GM12801 (cell line): ENCODE results near the gene SDSL.

ENCODE experiments used
- TF ChIP-seq, protein P1 (sequence below): IDR thresholded peaks from one replicate; pipeline ENCODE4 v1.5.1; 2011; ENCODE audit warnings: control low read depth; ENCODE audit not compliant: insufficient read length; ENCODE audit errors: extremely low read depth

Gene SDSL

DNA sequence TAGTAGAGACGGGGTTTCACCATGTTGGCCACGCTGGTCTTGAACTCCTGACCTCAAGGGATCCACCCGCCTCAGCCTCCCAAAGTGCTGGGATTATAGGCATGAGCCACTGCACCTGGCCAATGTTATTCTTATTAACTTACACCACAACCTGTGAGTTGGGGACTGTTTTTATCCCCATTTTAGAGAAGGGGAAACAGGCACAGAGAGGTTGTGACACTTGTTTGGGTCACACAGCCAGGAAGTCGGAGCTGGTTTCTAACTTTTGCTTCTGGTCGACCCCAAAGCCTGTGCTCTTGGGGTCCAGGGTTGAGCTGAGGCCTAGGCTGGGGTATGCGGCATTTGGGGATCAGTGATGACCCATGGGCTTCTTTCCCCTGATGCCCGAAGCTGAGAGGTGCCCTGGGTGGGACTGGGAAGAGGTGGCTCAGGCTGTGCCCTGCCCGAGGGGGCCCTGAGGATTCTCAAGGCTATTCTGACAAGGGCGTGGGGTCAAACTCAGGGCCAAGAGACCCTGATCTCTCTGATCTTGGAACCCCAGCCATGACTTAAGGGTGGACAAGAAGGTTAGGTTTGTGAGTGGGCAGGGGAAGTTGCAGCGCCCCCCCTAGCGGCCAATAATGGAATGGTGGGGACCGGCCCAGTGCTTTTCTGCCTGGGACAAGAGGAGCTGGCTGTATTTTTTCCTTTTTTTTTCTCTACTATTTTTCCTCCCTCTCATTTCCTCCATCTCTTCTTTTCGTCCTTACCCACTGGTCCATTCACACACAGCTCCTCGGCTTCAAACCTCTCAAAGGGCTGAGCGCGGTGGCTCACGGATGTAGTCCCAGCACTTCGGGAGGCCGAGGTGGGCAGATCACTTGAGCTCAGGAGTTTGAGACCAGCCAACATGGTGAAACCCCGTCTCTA lies 3.0 kb downstream of the SDSL start:
- TF ChIP-seq, protein P1, sequence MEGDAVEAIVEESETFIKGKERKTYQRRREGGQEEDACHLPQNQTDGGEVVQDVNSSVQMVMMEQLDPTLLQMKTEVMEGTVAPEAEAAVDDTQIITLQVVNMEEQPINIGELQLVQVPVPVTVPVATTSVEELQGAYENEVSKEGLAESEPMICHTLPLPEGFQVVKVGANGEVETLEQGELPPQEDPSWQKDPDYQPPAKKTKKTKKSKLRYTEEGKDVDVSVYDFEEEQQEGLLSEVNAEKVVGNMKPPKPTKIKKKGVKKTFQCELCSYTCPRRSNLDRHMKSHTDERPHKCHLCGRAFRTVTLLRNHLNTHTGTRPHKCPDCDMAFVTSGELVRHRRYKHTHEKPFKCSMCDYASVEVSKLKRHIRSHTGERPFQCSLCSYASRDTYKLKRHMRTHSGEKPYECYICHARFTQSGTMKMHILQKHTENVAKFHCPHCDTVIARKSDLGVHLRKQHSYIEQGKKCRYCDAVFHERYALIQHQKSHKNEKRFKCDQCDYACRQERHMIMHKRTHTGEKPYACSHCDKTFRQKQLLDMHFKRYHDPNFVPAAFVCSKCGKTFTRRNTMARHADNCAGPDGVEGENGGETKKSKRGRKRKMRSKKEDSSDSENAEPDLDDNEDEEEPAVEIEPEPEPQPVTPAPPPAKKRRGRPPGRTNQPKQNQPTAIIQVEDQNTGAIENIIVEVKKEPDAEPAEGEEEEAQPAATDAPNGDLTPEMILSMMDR, result no peak

GRCh38 chr12:113425960-113426453 lies 3.8 kb downstream of the SDSL start:
- TF ChIP-seq, protein P1, result no peak

GRCh38 chr12:113427882-113428281 lies 5.7 kb downstream of the SDSL start:
- TF ChIP-seq, protein P1, result no peak

GRCh38 chr12:113428482-113428881 lies 6.3 kb downstream of the SDSL start:
- TF ChIP-seq, protein P1, result no peak

GRCh38 chr12:113432986-113433385 lies 10.8 kb downstream of the SDSL start:
- TF ChIP-seq, protein P1, result no peak

GRCh38 chr12:113435367-113435766 lies 13.2 kb downstream of the SDSL start:
- TF ChIP-seq, protein P1, result no peak

DNA sequence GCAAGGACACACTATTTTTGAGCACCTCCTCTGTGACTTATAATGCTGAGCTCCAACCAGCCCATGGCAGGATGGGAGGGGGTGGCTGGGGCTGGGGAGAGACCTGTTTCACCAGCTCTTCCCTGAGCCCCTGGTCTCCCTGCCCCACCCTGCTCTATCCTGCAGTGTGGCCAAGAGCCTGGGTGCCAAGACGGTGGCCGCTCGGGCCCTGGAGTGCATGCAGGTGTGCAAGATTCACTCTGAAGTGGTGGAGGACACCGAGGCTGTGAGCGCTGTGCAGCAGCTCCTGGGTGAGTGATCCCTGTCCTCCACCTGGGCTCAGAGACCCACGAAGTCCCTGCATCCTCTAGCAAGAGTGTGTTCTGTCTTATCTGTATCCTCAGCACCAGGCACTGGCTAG lies 14.4 kb downstream of the SDSL start:
- TF ChIP-seq, protein P1, result no peak
